ENCODE results near the gene TAF15. TPM values are rescaled to one million over a fixed set of nuclear protein-coding genes. Genes with fewer than 3 reads are reported as not detected.

TAF15 gene
- total RNA-seq, 1 donor from 2014 or later = 53.8 TPM

- Histone ChIP-seq H3K36me3 (ENCODE audit: control insufficient read depth in 3 of 3, insufficient read depth in 3 of 3, low read length in 3 of 3) (peaks cover 9 to 21% (median 15%) of the 10 kb centered on the region in 3 donors), H3K27ac (ENCODE audit: low read depth, low read length) (no peak overlapping the region), H3K27me3 (ENCODE audit: control insufficient read depth in 3 of 3, insufficient read depth in 3 of 3, low read length in 3 of 3) (no peaks in the 10 kb centered on the region), H3K4me3 (ENCODE audit: low read length in 3 of 3) (no peak overlapping the region), H3K9ac (ENCODE audit: low read depth in 1 of 3, low read length in 3 of 3) (no peak overlapping the region), H3K4me1 (ENCODE audit: control insufficient read depth in 3 of 3, insufficient read depth in 3 of 3, low read length in 3 of 3) (peaks cover 0 to 8% (median 2%) of the 10 kb centered on the region in 3 donors), H3K9me3 (ENCODE audit: control insufficient read depth in 3 of 3, low read length in 3 of 3) (no peaks in the 10 kb centered on the region)
Observed at GRCh38 chr17:35816723-35817122, 7.4 kb downstream of the TAF15 start.

DNA sequence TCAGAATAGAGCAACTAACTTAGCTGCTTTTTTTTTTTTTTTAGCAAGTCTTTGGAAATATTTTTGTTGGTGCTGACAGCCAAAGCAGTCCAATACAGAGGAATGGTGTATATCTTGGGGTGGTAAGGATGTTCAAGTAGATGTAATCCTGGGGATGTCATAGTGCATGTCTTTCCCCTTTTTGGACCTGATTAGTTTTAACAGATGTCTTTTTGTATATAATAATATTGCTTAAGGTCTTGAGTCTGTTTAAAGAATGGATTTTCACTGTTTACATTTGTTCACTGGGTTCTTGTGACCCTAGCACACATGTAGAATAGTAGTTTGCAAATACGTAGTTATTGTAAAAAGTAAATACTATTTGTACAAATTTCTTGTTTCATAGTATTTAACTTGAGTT is 7.9 kb downstream of the TAF15 start:
- peaks cover 9 to 21% (median 16%) of the 10 kb centered on the region in 3 donors for H3K36me3 ChIP-seq (ENCODE audit: control insufficient read depth in 3 of 3, insufficient read depth in 3 of 3, low read length in 3 of 3)
- H3K9me3 ChIP-seq (ENCODE audit: control insufficient read depth in 3 of 3, low read length in 3 of 3) = no peaks in the 10 kb centered on the region
- H3K4me1 ChIP-seq (ENCODE audit: control insufficient read depth in 3 of 3, insufficient read depth in 3 of 3, low read length in 3 of 3) = peaks cover 0 to 4% (median 0%) of the 10 kb centered on the region in 3 donors
- no peak overlapping the region for H3K4me3 ChIP-seq (ENCODE audit: low read length in 3 of 3)
- no peaks in the 10 kb centered on the region for H3K27me3 ChIP-seq (ENCODE audit: control insufficient read depth in 3 of 3, insufficient read depth in 3 of 3, low read length in 3 of 3)
- no peak overlapping the region for H3K27ac ChIP-seq (ENCODE audit: low read depth, low read length)
- H3K9ac ChIP-seq (ENCODE audit: low read depth in 1 of 3, low read length in 3 of 3) = no peak overlapping the region

DNA sequence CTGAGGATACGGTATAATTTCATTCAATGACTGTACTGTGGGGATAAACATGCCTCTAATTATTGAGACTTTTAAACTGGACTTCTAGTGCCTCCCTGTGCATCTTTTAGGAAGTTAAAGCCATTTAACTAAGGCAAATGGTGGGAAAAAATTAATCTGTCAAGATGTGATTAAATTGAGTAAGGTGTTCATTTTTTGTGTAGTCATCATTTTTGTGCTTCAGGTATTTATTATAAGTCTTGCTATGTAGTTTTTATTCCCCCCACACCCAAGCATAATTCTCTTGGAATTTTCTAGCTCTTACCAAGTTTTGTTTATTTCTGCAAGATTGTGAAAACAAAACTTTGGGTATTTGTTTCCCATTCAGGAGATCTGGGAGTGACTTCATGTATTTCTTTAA is 10.2 kb downstream of the TAF15 start:
- H3K9me3 ChIP-seq (ENCODE audit: control insufficient read depth in 3 of 3, low read length in 3 of 3) = no peaks in the 10 kb centered on the region
- H3K9ac ChIP-seq (ENCODE audit: low read depth in 1 of 3, low read length in 3 of 3) = no peak overlapping the region
- peaks cover 11 to 39% (median 34%) of the 10 kb centered on the region in 3 donors for H3K36me3 ChIP-seq (ENCODE audit: control insufficient read depth in 3 of 3, insufficient read depth in 3 of 3, low read length in 3 of 3)
- H3K4me3 ChIP-seq (ENCODE audit: low read length in 3 of 3) = no peak overlapping the region
- no peak overlapping the region for H3K27ac ChIP-seq (ENCODE audit: low read depth, low read length)
- peaks cover 0 to 4% (median 0%) of the 10 kb centered on the region in 3 donors for H3K4me1 ChIP-seq (ENCODE audit: control insufficient read depth in 3 of 3, insufficient read depth in 3 of 3, low read length in 3 of 3)
- H3K27me3 ChIP-seq (ENCODE audit: control insufficient read depth in 3 of 3, insufficient read depth in 3 of 3, low read length in 3 of 3) = no peaks in the 10 kb centered on the region

- H3K27me3 ChIP-seq (ENCODE audit: control insufficient read depth in 3 of 3, insufficient read depth in 3 of 3, low read length in 3 of 3) = no peaks in the 10 kb centered on the region
- H3K9ac ChIP-seq (ENCODE audit: low read depth in 1 of 3, low read length in 3 of 3) = no peak overlapping the region
- no peak overlapping the region for H3K4me3 ChIP-seq (ENCODE audit: low read length in 3 of 3)
- no peaks in the 10 kb centered on the region for H3K4me1 ChIP-seq (ENCODE audit: control insufficient read depth in 3 of 3, insufficient read depth in 3 of 3, low read length in 3 of 3)
- H3K9me3 ChIP-seq (ENCODE audit: control insufficient read depth in 3 of 3, low read length in 3 of 3) = no peaks in the 10 kb centered on the region
- peaks cover 13 to 42% (median 40%) of the 10 kb centered on the region in 3 donors for H3K36me3 ChIP-seq (ENCODE audit: control insufficient read depth in 3 of 3, insufficient read depth in 3 of 3, low read length in 3 of 3)
- H3K27ac ChIP-seq (ENCODE audit: low read depth, low read length) = no peak overlapping the region
Observed at GRCh38 chr17:35821308-35821707, 12.0 kb downstream of the TAF15 start.

DNA sequence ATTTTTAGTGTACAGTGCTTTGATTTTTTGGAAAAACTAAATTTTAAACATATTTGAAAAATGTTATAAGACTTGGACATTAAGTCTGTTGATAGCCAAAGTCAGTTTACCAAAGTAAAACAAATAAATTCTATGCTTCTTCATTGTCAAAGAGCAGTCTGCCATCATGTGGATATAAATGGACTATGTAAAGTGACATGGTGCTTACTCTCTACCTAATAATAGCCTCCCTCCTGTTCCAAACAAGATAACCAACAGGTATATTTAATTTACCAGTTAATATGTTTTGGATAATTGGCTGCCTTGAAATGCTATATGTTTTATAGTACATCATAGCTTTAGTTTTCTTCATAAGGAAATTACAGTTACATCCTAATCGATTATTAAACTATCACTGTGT is 15.9 kb downstream of the TAF15 start:
- no peaks in the 10 kb centered on the region for H3K9me3 ChIP-seq (ENCODE audit: control insufficient read depth in 3 of 3, low read length in 3 of 3)
- H3K27me3 ChIP-seq (ENCODE audit: control insufficient read depth in 3 of 3, insufficient read depth in 3 of 3, low read length in 3 of 3) = no peaks in the 10 kb centered on the region
- no peaks in the 10 kb centered on the region for H3K4me1 ChIP-seq (ENCODE audit: control insufficient read depth in 3 of 3, insufficient read depth in 3 of 3, low read length in 3 of 3)
- H3K4me3 ChIP-seq (ENCODE audit: low read length in 3 of 3) = no peak overlapping the region
- H3K9ac ChIP-seq (ENCODE audit: low read depth in 1 of 3, low read length in 3 of 3) = no peak overlapping the region
- peaks cover 6 to 41% (median 40%) of the 10 kb centered on the region in 3 donors for H3K36me3 ChIP-seq (ENCODE audit: control insufficient read depth in 3 of 3, insufficient read depth in 3 of 3, low read length in 3 of 3)
- no peak overlapping the region for H3K27ac ChIP-seq (ENCODE audit: low read depth, low read length)

DNA sequence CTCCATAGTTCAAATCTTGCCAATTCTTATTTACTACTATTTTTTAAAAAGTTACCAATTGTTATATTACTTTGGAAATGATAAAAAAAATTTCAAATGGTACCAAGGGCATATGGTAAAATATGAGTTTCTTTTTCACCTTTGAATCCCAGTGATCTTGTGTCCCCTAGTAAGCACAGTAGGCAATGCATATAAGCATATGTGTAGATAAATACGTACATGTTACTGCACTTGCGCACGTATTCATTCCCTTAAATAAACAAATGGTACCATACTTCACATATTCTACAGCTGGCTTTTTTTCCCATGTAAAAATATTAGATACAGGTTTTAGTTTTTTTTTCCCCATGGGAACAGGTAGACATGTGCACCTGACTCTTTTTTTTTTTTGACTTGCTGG is 31.8 kb downstream of the TAF15 start:
- H3K9ac ChIP-seq (ENCODE audit: low read depth in 1 of 3, low read length in 3 of 3) = no peak overlapping the region
- H3K4me3 ChIP-seq (ENCODE audit: low read length in 3 of 3) = no peak overlapping the region
- no peaks in the 10 kb centered on the region for H3K9me3 ChIP-seq (ENCODE audit: control insufficient read depth in 3 of 3, low read length in 3 of 3)
- no peaks in the 10 kb centered on the region for H3K27me3 ChIP-seq (ENCODE audit: control insufficient read depth in 3 of 3, insufficient read depth in 3 of 3, low read length in 3 of 3)
- H3K27ac ChIP-seq (ENCODE audit: low read depth, low read length) = no peak overlapping the region
- peaks cover 61 to 80% (median 77%) of the 10 kb centered on the region in 3 donors for H3K36me3 ChIP-seq (ENCODE audit: control insufficient read depth in 3 of 3, insufficient read depth in 3 of 3, low read length in 3 of 3)
- no peaks in the 10 kb centered on the region for H3K4me1 ChIP-seq (ENCODE audit: control insufficient read depth in 3 of 3, insufficient read depth in 3 of 3, low read length in 3 of 3)

- Histone ChIP-seq H3K9me3 (ENCODE audit: control insufficient read depth in 3 of 3, low read length in 3 of 3) (no peaks in the 10 kb centered on the region), H3K27me3 (ENCODE audit: control insufficient read depth in 3 of 3, insufficient read depth in 3 of 3, low read length in 3 of 3) (no peaks in the 10 kb centered on the region), H3K4me1 (ENCODE audit: control insufficient read depth in 3 of 3, insufficient read depth in 3 of 3, low read length in 3 of 3) (no peaks in the 10 kb centered on the region), H3K9ac (ENCODE audit: low read depth in 1 of 3, low read length in 3 of 3) (no peak overlapping the region), H3K36me3 (ENCODE audit: control insufficient read depth in 3 of 3, insufficient read depth in 3 of 3, low read length in 3 of 3) (peaks cover 61 to 80% (median 77%) of the 10 kb centered on the region in 3 donors), H3K4me3 (ENCODE audit: low read length in 3 of 3) (no peak overlapping the region), H3K27ac (ENCODE audit: low read depth, low read length) (no peak overlapping the region)
Observed at GRCh38 chr17:35841505-35841904, 32.2 kb downstream of the TAF15 start.

- peaks cover 58 to 77% (median 74%) of the 10 kb centered on the region in 3 donors for H3K36me3 ChIP-seq (ENCODE audit: control insufficient read depth in 3 of 3, insufficient read depth in 3 of 3, low read length in 3 of 3)
- no peak overlapping the region for H3K4me3 ChIP-seq (ENCODE audit: low read length in 3 of 3)
Observed at GRCh38 chr17:35842239-35842638, 33.0 kb downstream of the TAF15 start.

GRCh38 chr17:35843698-35844097 is 34.4 kb downstream of the TAF15 start:
- H3K4me1 ChIP-seq (ENCODE audit: control insufficient read depth in 3 of 3, insufficient read depth in 3 of 3, low read length in 3 of 3) = no peaks in the 10 kb centered on the region
- H3K4me3 ChIP-seq (ENCODE audit: low read length in 3 of 3) = no peak overlapping the region
- no peaks in the 10 kb centered on the region for H3K9me3 ChIP-seq (ENCODE audit: control insufficient read depth in 3 of 3, low read length in 3 of 3)
- H3K36me3 ChIP-seq (ENCODE audit: control insufficient read depth in 3 of 3, insufficient read depth in 3 of 3, low read length in 3 of 3) = peaks cover 51 to 71% (median 70%) of the 10 kb centered on the region in 3 donors
- H3K27ac ChIP-seq (ENCODE audit: low read depth, low read length) = no peak overlapping the region
- H3K27me3 ChIP-seq (ENCODE audit: control insufficient read depth in 3 of 3, insufficient read depth in 3 of 3, low read length in 3 of 3) = no peaks in the 10 kb centered on the region
- H3K9ac ChIP-seq (ENCODE audit: low read depth in 1 of 3, low read length in 3 of 3) = no peak overlapping the region

More at GRCh38 chr17:35842239-35842638, 33.0 kb downstream of the TAF15 start:
- H3K27ac ChIP-seq (ENCODE audit: low read depth, low read length) = no peak overlapping the region
- H3K27me3 ChIP-seq (ENCODE audit: control insufficient read depth in 3 of 3, insufficient read depth in 3 of 3, low read length in 3 of 3) = no peaks in the 10 kb centered on the region
- no peaks in the 10 kb centered on the region for H3K9me3 ChIP-seq (ENCODE audit: control insufficient read depth in 3 of 3, low read length in 3 of 3)
- H3K4me1 ChIP-seq (ENCODE audit: control insufficient read depth in 3 of 3, insufficient read depth in 3 of 3, low read length in 3 of 3) = no peaks in the 10 kb centered on the region
- no peak overlapping the region for H3K9ac ChIP-seq (ENCODE audit: low read depth in 1 of 3, low read length in 3 of 3)

- no peak overlapping the region for H3K9ac ChIP-seq (ENCODE audit: low read depth in 1 of 3, low read length in 3 of 3)
- H3K27ac ChIP-seq (ENCODE audit: low read depth, low read length) = no peak overlapping the region
- no peaks in the 10 kb centered on the region for H3K4me1 ChIP-seq (ENCODE audit: control insufficient read depth in 3 of 3, insufficient read depth in 3 of 3, low read length in 3 of 3)
- no peaks in the 10 kb centered on the region for H3K27me3 ChIP-seq (ENCODE audit: control insufficient read depth in 3 of 3, insufficient read depth in 3 of 3, low read length in 3 of 3)
- no peaks in the 10 kb centered on the region for H3K9me3 ChIP-seq (ENCODE audit: control insufficient read depth in 3 of 3, low read length in 3 of 3)
- H3K4me3 ChIP-seq (ENCODE audit: low read length in 3 of 3) = no peak overlapping the region
- H3K36me3 ChIP-seq (ENCODE audit: control insufficient read depth in 3 of 3, insufficient read depth in 3 of 3, low read length in 3 of 3) = peaks cover 49 to 72% (median 69%) of the 10 kb centered on the region in 3 donors
Observed at GRCh38 chr17:35844547-35844946, 35.3 kb downstream of the TAF15 start.
